Keratinocyte (primary cell): ENCODE measurements around the gene PTPRB. TPM values are rescaled to one million over a fixed set of nuclear protein-coding genes. Genes with fewer than 3 reads are reported as not detected.

Experiments
- DNase-seq: peaks from one replicate; pipeline ENCODE4 v3.0.0-alpha.2; 2011; ENCODE audit warnings: low read depth, missing footprints, low spot score
- FAIRE-seq: peaks from 2 replicates; lab custom pipeline; 2011; peaks lifted over from hg19 to GRCh38; lab: Jason Lieb, UNC
- H2AFZ ChIP-seq: 2 replicates; pipeline ENCODE4 v1.6.0; 2012; ENCODE audit warnings: low read length, control low read depth, inconsistent platforms; ENCODE audit not compliant: control insufficient read depth
- H3K27ac ChIP-seq: 2 replicates; pipeline ENCODE4 v1.5.1; 2011; ENCODE audit warnings: low read length; ENCODE audit not compliant: control insufficient read depth, insufficient read depth
- H3K27me3 ChIP-seq: 3 replicates; pipeline ENCODE4 v1.6.0; 2011; ENCODE audit warnings: low read length; ENCODE audit not compliant: control insufficient read depth, insufficient read depth; ENCODE audit errors: extremely low read depth
- H3K36me3 ChIP-seq, 2 experiments: 2 replicates in 1 of 2; 3 replicates in 1 of 2; pipeline ENCODE4 v1.5.1; 2011; ENCODE audit warnings: low read length in 2 of 2, mild to moderate bottlenecking in 1 of 2; ENCODE audit not compliant: control insufficient read depth in 2 of 2, insufficient read depth in 2 of 2; ENCODE audit errors: extremely low read depth in 1 of 2
- H3K4me1 ChIP-seq: 3 replicates; pipeline ENCODE4 v1.5.1; 2011; ENCODE audit warnings: low read length; ENCODE audit not compliant: control insufficient read depth, insufficient read depth; ENCODE audit errors: extremely low read depth
- H3K4me2 ChIP-seq: 3 replicates; pipeline ENCODE4 v1.6.0; 2011; ENCODE audit warnings: low read depth, low read length; ENCODE audit not compliant: control insufficient read depth, insufficient read depth; ENCODE audit errors: extremely low read depth
- H3K4me3 ChIP-seq, 3 experiments: fragments of 200-600 bp in 1 of 3; sonication (generic) in 1 of 3; 2 replicates in 2 of 3; 3 replicates in 1 of 3; pipeline ENCODE4 v1.5.1; 2011 to 2016; ENCODE audit warnings: low read length in 3 of 3, mild to moderate bottlenecking in 3 of 3, control low read depth in 2 of 3, inconsistent platforms in 1 of 3, low read depth in 1 of 3, mixed read lengths in 1 of 3, mixed run types in 1 of 3, moderate library complexity in 1 of 3; ENCODE audit not compliant: control insufficient read depth in 2 of 3, insufficient read depth in 2 of 3; ENCODE audit errors: extremely low read depth in 1 of 3
- H3K79me2 ChIP-seq: 2 replicates; pipeline ENCODE4 v1.6.0; 2012; ENCODE audit warnings: low read length; ENCODE audit not compliant: control insufficient read depth, insufficient read depth
- H3K9ac ChIP-seq: 3 replicates; pipeline ENCODE4 v1.6.0; 2011; ENCODE audit warnings: low read length; ENCODE audit not compliant: control insufficient read depth, insufficient read depth; ENCODE audit errors: extremely low read depth
- H3K9me1 ChIP-seq: 3 replicates; pipeline ENCODE4 v1.6.0; 2011; ENCODE audit warnings: low read length; ENCODE audit not compliant: control insufficient read depth, insufficient read depth; ENCODE audit errors: extremely low read depth
- H3K9me3 ChIP-seq: 2 replicates; pipeline ENCODE4 v1.5.1; 2012; ENCODE audit warnings: low read depth, low read length; ENCODE audit not compliant: control insufficient read depth
- H4K20me1 ChIP-seq: 3 replicates; pipeline ENCODE4 v1.6.0; 2011; ENCODE audit warnings: low read length; ENCODE audit not compliant: control insufficient read depth, insufficient read depth; ENCODE audit errors: extremely low read depth
- EZH2 ChIP-seq: IDR thresholded peaks from one replicate; pipeline ENCODE4 v1.6.1; 2012; ENCODE audit warnings: inconsistent platforms, mild to moderate bottlenecking, low read length, moderate library complexity
- dilution Hi-C: fragments of 300-500 bp; cut with MboI; formaldehyde crosslinking; loops from one replicate; pipeline ENCODE4 v1.7.0; 2020; ENCODE audit warnings: low sequenced_read_pairs; ENCODE audit not compliant: extremely low pct_ligation_motif_present
- polyA plus RNA-seq, 5 experiments: library from polyadenylated mRNA; depleted of rRNA in 3 of 5; stranded (reverse) in 3 of 5; stranded (forward) in 1 of 5; unstranded in 1 of 5; fragments of >200 nt; gene quantifications; 1 replicate in 1 of 5; 2 replicates in 3 of 5; 3 replicates in 1 of 5; pipeline versions ENCODE4 v1.2.1 to v1.2.3, GENCODE V29; 2011 to 2012; ENCODE audit warnings: missing spikeins in 2 of 5, low read depth in 1 of 5, low replicate concordance in 1 of 5
- TF ChIP-seq, protein P1 (sequence below), 3 experiments: IDR thresholded peaks in 1 of 3; conservative IDR thresholded peaks in 1 of 3; optimal IDR thresholded peaks in 1 of 3; 2 replicates in 2 of 3; 3 replicates in 1 of 3; pipeline versions ENCODE3 to v1.5.1; 2011; ENCODE audit warnings: low read length in 3 of 3, mild to moderate bottlenecking in 3 of 3, moderate library complexity in 2 of 3, control low read depth in 1 of 3, inconsistent platforms in 1 of 3; ENCODE audit not compliant: insufficient read depth in 2 of 3; ENCODE audit errors: extremely low read depth in 1 of 3

Gene PTPRB
- polyA plus RNA-seq, 1 donor (not counting 4 experiments of a cell fraction or from before 2014, with no cell fraction given), result 0.46 TPM

DNA sequence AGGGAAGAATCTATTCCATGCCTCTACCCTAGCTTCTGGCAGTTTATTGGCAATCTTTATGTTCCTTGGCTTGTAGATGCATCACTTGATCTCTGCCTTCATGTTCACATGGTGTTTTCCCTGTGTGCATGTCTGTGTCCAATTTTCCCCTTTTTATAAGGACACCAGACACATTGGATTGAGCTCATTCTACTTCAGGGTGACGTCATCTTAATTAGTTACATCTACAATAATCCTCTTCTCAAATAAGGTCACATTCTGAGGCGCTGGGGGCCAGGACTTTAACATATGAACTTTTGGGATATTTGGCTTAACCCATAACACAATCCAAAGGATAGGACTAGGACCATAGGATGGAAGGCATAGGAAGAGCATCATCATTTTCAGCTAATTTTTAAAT, 169.8 kb downstream of the PTPRB start:
- Histone ChIP-seq H3K9me3 (no peaks in the 10 kb centered on the region), H3K9ac (no peak overlapping the region), H3K4me2 (no peak overlapping the region), H3K27me3 (no peaks in the 10 kb centered on the region), H4K20me1 (no peaks in the 10 kb centered on the region), H3K36me3 (no peaks in the 10 kb centered on the region), H2AFZ (no peak overlapping the region), H3K79me2 (no peaks in the 10 kb centered on the region), H3K9me1 (no peaks in the 10 kb centered on the region), H3K27ac (no peak overlapping the region), H3K4me1 (no peaks in the 10 kb centered on the region), H3K4me3 (no peak overlapping the region)
- dilution Hi-C loops, result no loop called here
- FAIRE-seq (no peak), DNase-seq (no peak)
- TF ChIP-seq, protein P1, sequence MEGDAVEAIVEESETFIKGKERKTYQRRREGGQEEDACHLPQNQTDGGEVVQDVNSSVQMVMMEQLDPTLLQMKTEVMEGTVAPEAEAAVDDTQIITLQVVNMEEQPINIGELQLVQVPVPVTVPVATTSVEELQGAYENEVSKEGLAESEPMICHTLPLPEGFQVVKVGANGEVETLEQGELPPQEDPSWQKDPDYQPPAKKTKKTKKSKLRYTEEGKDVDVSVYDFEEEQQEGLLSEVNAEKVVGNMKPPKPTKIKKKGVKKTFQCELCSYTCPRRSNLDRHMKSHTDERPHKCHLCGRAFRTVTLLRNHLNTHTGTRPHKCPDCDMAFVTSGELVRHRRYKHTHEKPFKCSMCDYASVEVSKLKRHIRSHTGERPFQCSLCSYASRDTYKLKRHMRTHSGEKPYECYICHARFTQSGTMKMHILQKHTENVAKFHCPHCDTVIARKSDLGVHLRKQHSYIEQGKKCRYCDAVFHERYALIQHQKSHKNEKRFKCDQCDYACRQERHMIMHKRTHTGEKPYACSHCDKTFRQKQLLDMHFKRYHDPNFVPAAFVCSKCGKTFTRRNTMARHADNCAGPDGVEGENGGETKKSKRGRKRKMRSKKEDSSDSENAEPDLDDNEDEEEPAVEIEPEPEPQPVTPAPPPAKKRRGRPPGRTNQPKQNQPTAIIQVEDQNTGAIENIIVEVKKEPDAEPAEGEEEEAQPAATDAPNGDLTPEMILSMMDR (optimal IDR thresholded peaks at IDR 0.05 in 1 of 3, IDR thresholded peaks at IDR 0.05 in 1 of 3, conservative IDR thresholded peaks at IDR 0.05 in 1 of 3; ENCODE audit: extremely low read depth in 1 of 3, insufficient read depth in 2 of 3, low read length in 3 of 3), result no peak
- TF ChIP-seq EZH2, result no peak

GRCh38 chr12:70466753-70467152, 170.5 kb downstream of the PTPRB start:
- no peak overlapping the region for H2AFZ ChIP-seq
- dilution Hi-C loops, result no loop called here
- DNase-seq, result no peak
- H3K4me2 ChIP-seq, result no peak overlapping the region
- no peaks in the 10 kb centered on the region for H3K79me2 ChIP-seq
- H3K9ac ChIP-seq, result no peak overlapping the region
- no peaks in the 10 kb centered on the region for H4K20me1 ChIP-seq
- no peaks in the 10 kb centered on the region for H3K9me1 ChIP-seq
- FAIRE-seq, result no peak
- H3K4me3 ChIP-seq, result no peak overlapping the region
- no peaks in the 10 kb centered on the region for H3K27me3 ChIP-seq
- H3K4me1 ChIP-seq, result no peaks in the 10 kb centered on the region
- H3K27ac ChIP-seq, result no peak overlapping the region
- TF ChIP-seq, protein P1 (optimal IDR thresholded peaks at IDR 0.05 in 1 of 3, IDR thresholded peaks at IDR 0.05 in 1 of 3, conservative IDR thresholded peaks at IDR 0.05 in 1 of 3; ENCODE audit: extremely low read depth in 1 of 3, insufficient read depth in 2 of 3, low read length in 3 of 3), result no peak
- TF ChIP-seq EZH2, result no peak
- no peaks in the 10 kb centered on the region for H3K36me3 ChIP-seq
- H3K9me3 ChIP-seq, result no peaks in the 10 kb centered on the region
